Neural crest cell (in vitro differentiated cells): Measurements from ENCODE around the gene TUBB1. TPM values are rescaled to one million over a fixed set of nuclear protein-coding genes. Genes with fewer than 3 reads are reported as not detected.

ENCODE experiments used
- DNase-seq: peaks from one replicate; pipeline ENCODE4 v3.0.0; 2021; ENCODE audit warnings: low read depth, mixed read lengths, low spot score
- H3K27ac Mint-ChIP-seq: one replicate; pipeline ENCODE4 v1.8.0; 2021; ENCODE audit warnings: mild to moderate bottlenecking, mixed read lengths; ENCODE audit not compliant: unreplicated experiment
- H3K27me3 Mint-ChIP-seq: 2 replicates; pipeline ENCODE4 v1.8.0; 2021; ENCODE audit warnings: low read depth, mild to moderate bottlenecking, mixed read lengths
- H3K36me3 Mint-ChIP-seq: 2 replicates; pipeline ENCODE4 v1.8.0; 2021; ENCODE audit warnings: low read depth, mild to moderate bottlenecking, mixed read lengths
- H3K4me1 Mint-ChIP-seq: 2 replicates; pipeline ENCODE4 v1.8.0; 2021; ENCODE audit warnings: mixed read lengths
- H3K4me3 Mint-ChIP-seq: one replicate; pipeline ENCODE4 v1.8.0; 2021; ENCODE audit warnings: mild to moderate bottlenecking, mixed read lengths
- H3K9me3 Mint-ChIP-seq: 2 replicates; pipeline ENCODE4 v1.8.0; 2021; ENCODE audit warnings: mixed read lengths
- total RNA-seq: library from RNA; stranded (reverse); gene quantifications from 2 replicates; pipeline ENCODE4 v1.2.1, GENCODE V29; 2021
- TF ChIP-seq, protein P1 (sequence below): fragments of 200-600 bp; sonication (generic); conservative IDR thresholded peaks from 2 replicates; pipeline ENCODE4 v1.5.0; 2021; ENCODE audit warnings: antibody characterized with exemption, mild to moderate bottlenecking

The TUBB1 gene
- total RNA-seq, 1 donor from 2014 or later = not detected

DNA sequence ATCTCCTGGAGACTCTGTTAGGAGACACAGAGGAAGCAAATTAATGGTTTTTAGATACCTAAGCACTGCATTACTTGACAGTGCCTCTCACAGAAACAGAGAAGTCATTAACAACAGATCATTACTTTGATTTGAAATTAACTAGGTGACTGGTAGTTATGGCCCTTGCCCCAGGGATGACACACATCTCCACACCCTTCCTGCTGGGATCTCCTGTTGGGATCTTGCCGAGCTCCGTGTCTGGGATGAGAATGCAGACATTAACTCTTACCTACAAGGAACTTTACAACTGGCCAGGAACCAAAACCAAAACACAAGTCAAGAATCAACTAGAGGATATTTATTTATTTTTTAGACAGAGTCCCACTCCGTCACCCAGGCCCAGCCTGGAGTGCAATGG is 25.6 kb downstream of the TUBB1 start:
- peaks cover 9% of the 10 kb centered on the region for H3K36me3 Mint-ChIP-seq
- H3K4me1 Mint-ChIP-seq = peaks cover 27% of the 10 kb centered on the region
- DNase-seq = no peak
- TF ChIP-seq, protein P1, sequence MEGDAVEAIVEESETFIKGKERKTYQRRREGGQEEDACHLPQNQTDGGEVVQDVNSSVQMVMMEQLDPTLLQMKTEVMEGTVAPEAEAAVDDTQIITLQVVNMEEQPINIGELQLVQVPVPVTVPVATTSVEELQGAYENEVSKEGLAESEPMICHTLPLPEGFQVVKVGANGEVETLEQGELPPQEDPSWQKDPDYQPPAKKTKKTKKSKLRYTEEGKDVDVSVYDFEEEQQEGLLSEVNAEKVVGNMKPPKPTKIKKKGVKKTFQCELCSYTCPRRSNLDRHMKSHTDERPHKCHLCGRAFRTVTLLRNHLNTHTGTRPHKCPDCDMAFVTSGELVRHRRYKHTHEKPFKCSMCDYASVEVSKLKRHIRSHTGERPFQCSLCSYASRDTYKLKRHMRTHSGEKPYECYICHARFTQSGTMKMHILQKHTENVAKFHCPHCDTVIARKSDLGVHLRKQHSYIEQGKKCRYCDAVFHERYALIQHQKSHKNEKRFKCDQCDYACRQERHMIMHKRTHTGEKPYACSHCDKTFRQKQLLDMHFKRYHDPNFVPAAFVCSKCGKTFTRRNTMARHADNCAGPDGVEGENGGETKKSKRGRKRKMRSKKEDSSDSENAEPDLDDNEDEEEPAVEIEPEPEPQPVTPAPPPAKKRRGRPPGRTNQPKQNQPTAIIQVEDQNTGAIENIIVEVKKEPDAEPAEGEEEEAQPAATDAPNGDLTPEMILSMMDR = no peak
- no peak overlapping the region for H3K27ac Mint-ChIP-seq
- H3K27me3 Mint-ChIP-seq = peaks cover 4% of the 10 kb centered on the region
- H3K9me3 Mint-ChIP-seq = no peaks in the 10 kb centered on the region
- H3K4me3 Mint-ChIP-seq = no peak overlapping the region

DNA sequence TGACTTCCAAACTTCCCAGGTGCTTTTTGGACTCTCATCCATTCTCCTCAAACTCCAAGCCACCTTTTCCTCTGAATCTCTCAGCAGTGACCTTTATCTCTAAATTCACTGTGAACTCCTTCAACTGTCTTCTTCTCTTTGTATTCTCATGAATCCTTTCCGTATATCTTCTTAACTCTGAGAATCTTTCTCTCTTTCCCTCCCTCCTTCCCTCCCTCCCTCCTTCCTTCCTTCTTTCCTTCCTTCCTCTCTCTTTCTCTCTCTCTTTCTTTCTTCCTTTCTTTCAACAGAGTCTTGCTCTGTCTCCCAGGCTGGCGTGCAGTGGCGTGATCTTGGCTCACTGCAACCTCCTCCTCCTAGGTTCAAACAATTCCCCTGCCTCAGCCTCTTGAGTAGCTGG is 27.6 kb downstream of the TUBB1 start:
- Mint-ChIP-seq H3K36me3 (no peaks in the 10 kb centered on the region), H3K4me3 (no peak overlapping the region), H3K4me1 (peaks cover 11% of the 10 kb centered on the region), H3K27me3 (peaks cover 13% of the 10 kb centered on the region), H3K9me3 (no peaks in the 10 kb centered on the region), H3K27ac (no peak overlapping the region)
- TF ChIP-seq, protein P1 = no peak
- no peak for DNase-seq

DNA sequence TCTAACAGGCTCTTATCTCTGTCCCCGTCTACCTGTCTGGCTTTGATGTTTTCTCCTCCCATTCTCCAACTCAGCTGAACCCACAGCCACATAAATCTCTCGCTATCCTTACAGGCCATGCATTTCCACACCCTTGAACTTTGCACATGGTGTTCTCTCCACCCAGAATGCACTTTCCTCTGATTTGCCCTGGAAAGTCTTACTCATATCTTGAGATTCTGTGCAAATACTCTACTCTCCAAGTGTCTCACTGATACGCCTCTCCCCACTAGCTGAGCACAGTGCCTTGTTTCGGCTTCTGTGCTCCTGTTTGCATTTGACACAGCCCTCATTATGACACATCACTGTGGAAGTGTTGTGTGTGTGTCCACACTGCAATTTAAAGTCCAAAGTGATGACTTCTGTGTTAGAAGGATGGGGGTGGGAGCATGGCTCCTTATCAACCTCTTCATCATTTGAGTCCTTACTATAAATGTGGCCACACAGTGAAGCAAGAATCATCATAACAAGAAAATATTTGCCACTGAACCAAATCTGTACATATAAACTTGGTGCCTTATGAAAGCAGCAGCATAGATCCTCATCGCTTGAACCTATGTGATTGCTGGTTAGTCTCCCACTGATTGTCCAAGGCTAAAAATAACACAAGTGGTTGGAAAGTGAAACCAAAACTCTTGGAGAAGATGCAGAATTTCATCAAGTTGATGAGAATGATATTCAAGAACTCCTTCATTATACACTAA is 28.9 kb downstream of the TUBB1 start:
- no peak overlapping the region for H3K27ac Mint-ChIP-seq
- TF ChIP-seq, protein P1 = no peak
- H3K36me3 Mint-ChIP-seq = no peaks in the 10 kb centered on the region
- H3K4me3 Mint-ChIP-seq = no peak overlapping the region
- H3K4me1 Mint-ChIP-seq = peaks cover 8% of the 10 kb centered on the region
- DNase-seq = no peak
- H3K9me3 Mint-ChIP-seq = no peaks in the 10 kb centered on the region
- peaks cover 16% of the 10 kb centered on the region for H3K27me3 Mint-ChIP-seq

DNA sequence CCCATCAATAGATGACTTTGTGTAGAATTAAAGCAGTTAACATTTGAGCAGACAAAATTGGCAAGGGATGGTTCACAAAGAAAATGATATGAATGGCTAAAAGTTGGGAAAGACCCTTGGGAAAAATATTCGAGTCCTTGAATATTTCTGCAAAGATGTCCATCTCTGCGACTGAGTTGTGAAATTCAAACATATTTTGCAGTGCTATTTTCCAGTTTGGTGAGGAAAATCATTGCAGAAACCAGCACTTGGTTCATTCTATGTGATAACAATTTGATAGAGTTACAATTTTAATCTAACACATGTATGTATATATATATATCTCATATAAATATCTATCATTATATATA is 29.4 kb downstream of the TUBB1 start:
- Mint-ChIP-seq H3K36me3 (no peaks in the 10 kb centered on the region), H3K4me1 (peaks cover 3% of the 10 kb centered on the region), H3K4me3 (no peak overlapping the region), H3K9me3 (no peaks in the 10 kb centered on the region), H3K27me3 (peaks cover 16% of the 10 kb centered on the region), H3K27ac (no peak overlapping the region)
- TF ChIP-seq, protein P1 = no peak
- no peak for DNase-seq

DNA sequence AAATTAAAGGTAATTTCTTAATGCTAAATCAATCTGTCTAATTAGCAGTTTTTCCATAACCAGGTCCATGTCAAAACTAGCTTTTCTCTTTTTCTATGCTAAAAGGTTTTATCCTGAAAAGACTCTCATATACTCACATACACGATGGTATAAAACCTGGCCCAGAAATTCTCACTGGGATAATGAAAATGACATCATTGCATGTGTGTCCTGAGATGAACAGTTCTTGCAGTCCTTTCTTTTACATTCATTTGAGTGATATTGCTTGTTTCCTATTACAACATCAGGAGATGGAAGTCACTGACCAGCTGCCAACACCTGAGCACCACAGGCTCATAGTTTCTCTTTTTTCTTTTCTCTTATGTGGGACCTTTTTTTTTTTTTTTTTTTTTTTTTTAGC is 31.2 kb downstream of the TUBB1 start:
- Mint-ChIP-seq H3K9me3 (no peaks in the 10 kb centered on the region), H3K36me3 (no peaks in the 10 kb centered on the region), H3K4me1 (no peaks in the 10 kb centered on the region), H3K27ac (no peak overlapping the region), H3K27me3 (peaks cover 16% of the 10 kb centered on the region), H3K4me3 (no peak overlapping the region)
- DNase-seq = no peak
- TF ChIP-seq, protein P1 = no peak
